IMR-90 (cell line): Measurements from ENCODE around the gene PLEKHA4. TPM values are rescaled to one million over a fixed set of nuclear protein-coding genes. Genes with fewer than 3 reads are reported as not detected.

Source experiments
- ATAC-seq: fragments of 200-7000 bp; cut with Tn5 transposase; 2 replicates; pipeline ENCODE4 v1.9.1; 2020; ENCODE audit warnings: low read depth, mild to moderate bottlenecking, moderate library complexity
- BruUV-seq: library from RNA; stranded (reverse); fragments of 400-500 nt; replicated peaks from 2 replicates; lab custom pipeline; 2021; lab: Mats Ljungman, UMichigan
- CTCF ChIA-PET: fragments of 300-600 bp; formaldehyde crosslinking; extraction: SDS; loops from one replicate; lab custom pipeline; 2021; ENCODE audit warnings: antibody characterized with exemption; lab: Yijun Ruan, JAX
- POLR2A ChIA-PET: fragments of 300-600 bp; sonication (Branson Sonifier 250); formaldehyde crosslinking; loops from one replicate; lab custom pipeline; 2022; ENCODE audit warnings: antibody characterized with exemption; ENCODE audit not compliant: unreplicated experiment; lab: Charles Lee
- DNase-seq: peaks from one replicate; pipeline ENCODE4 v3.0.0; 2013
- H2AFZ ChIP-seq: replicated peaks from 2 replicates; pipeline ENCODE3; 2013; ENCODE audit warnings: low read length, mild to moderate bottlenecking; ENCODE audit not compliant: poor library complexity
- H2AK5ac ChIP-seq: 2 replicates; pipeline ENCODE4 v1.6.1; 2013; ENCODE audit warnings: low read depth, low read length, inconsistent platforms
- H2AK9ac ChIP-seq: replicated peaks from 2 replicates; pipeline ENCODE3; 2013; ENCODE audit warnings: mild to moderate bottlenecking, low read depth, low read length, moderate library complexity; ENCODE audit not compliant: poor library complexity
- H2BK120ac ChIP-seq: 2 replicates; pipeline ENCODE4 v1.6.1; 2013; ENCODE audit warnings: low read depth, low read length, inconsistent platforms
- H2BK15ac ChIP-seq: 3 replicates; pipeline ENCODE4 v1.6.1; 2013; ENCODE audit warnings: low read depth, low read length, inconsistent platforms
- H2BK20ac ChIP-seq: 2 replicates; pipeline ENCODE4 v1.6.1; 2013; ENCODE audit warnings: low read depth, mild to moderate bottlenecking, inconsistent platforms, low read length, moderate library complexity
- H2BK5ac ChIP-seq: 2 replicates; pipeline ENCODE4 v1.6.1; 2013; ENCODE audit warnings: mild to moderate bottlenecking, low read depth, low read length, inconsistent platforms; ENCODE audit not compliant: poor library complexity, severe bottlenecking
- H3K14ac ChIP-seq: replicated peaks from 2 replicates; pipeline ENCODE4 v1.6.1; 2013; ENCODE audit warnings: low read depth, low read length, inconsistent platforms
- H3K18ac ChIP-seq: 2 replicates; pipeline ENCODE4 v1.6.1; 2013; ENCODE audit warnings: low read depth, low read length, control low read depth
- H3K23ac ChIP-seq: 2 replicates; pipeline ENCODE4 v1.6.1; 2013; ENCODE audit warnings: low read depth, low read length, inconsistent platforms
- H3K27ac ChIP-seq: 2 replicates; pipeline ENCODE4 v1.5.1; 2013; ENCODE audit warnings: mild to moderate bottlenecking, control low read depth, low read length; ENCODE audit not compliant: insufficient read depth
- H3K27me3 ChIP-seq: 2 replicates; pipeline ENCODE4 v1.6.1; 2013; ENCODE audit warnings: low read length; ENCODE audit not compliant: control insufficient read depth, insufficient read depth
- H3K36me3 ChIP-seq: 2 replicates; pipeline ENCODE4 v1.6.1; 2013; ENCODE audit warnings: low read length, mixed read lengths; ENCODE audit not compliant: control insufficient read depth, insufficient read depth
- H3K4ac ChIP-seq: 2 replicates; pipeline ENCODE4 v1.6.1; 2013; ENCODE audit warnings: low read depth, low read length, inconsistent platforms
- H3K4me1 ChIP-seq: 2 replicates; pipeline ENCODE4 v1.6.1; 2013; ENCODE audit warnings: low read length, mixed read lengths; ENCODE audit not compliant: control insufficient read depth, insufficient read depth
- H3K4me2 ChIP-seq: 2 replicates; pipeline ENCODE4 v1.6.1; 2013; ENCODE audit warnings: low read depth, mild to moderate bottlenecking, control low read depth, low read length, moderate library complexity
- H3K4me3 ChIP-seq: 2 replicates; pipeline ENCODE4 v1.5.1; 2013; ENCODE audit warnings: low read depth, mild to moderate bottlenecking, control low read depth, low read length, moderate library complexity; ENCODE audit not compliant: insufficient read depth
- H3K56ac ChIP-seq: 2 replicates; pipeline ENCODE4 v1.6.1; 2013; ENCODE audit warnings: low read length, inconsistent platforms; ENCODE audit not compliant: insufficient read depth; ENCODE audit errors: extremely low read depth
- H3K79me1 ChIP-seq, 2 experiments: 2 replicates each; pipeline ENCODE4 v1.6.1; 2013; ENCODE audit warnings: low read length in 2 of 2, inconsistent platforms in 1 of 2, low read depth in 1 of 2
- H3K9ac ChIP-seq: 2 replicates; pipeline ENCODE4 v1.6.1; 2013; ENCODE audit warnings: low read depth, low read length, control low read depth
- H3K9me1 ChIP-seq: 2 replicates; pipeline ENCODE4 v1.6.1; 2013; ENCODE audit warnings: low read length, inconsistent platforms; ENCODE audit not compliant: insufficient read depth
- H3K9me3 ChIP-seq: 2 replicates; pipeline ENCODE4 v1.6.1; 2013; ENCODE audit warnings: low read length; ENCODE audit not compliant: control insufficient read depth, insufficient read depth
- H4K20me1 ChIP-seq: 2 replicates; pipeline ENCODE4 v1.6.1; 2013; ENCODE audit warnings: low read length, inconsistent platforms; ENCODE audit not compliant: insufficient read depth
- H4K5ac ChIP-seq: 2 replicates; pipeline ENCODE4 v1.6.1; 2013; ENCODE audit warnings: mild to moderate bottlenecking, low read depth, low read length, control low read depth
- H4K8ac ChIP-seq, 2 experiments: 2 replicates each; pipeline ENCODE4 v1.6.1; 2013; ENCODE audit warnings: low read depth in 2 of 2, low read length in 2 of 2, control low read depth in 1 of 2, inconsistent platforms in 1 of 2
- H4K91ac ChIP-seq: 2 replicates; pipeline ENCODE4 v1.6.1; 2013; ENCODE audit warnings: low read depth, low read length, inconsistent platforms; ENCODE audit not compliant: insufficient read depth
- BHLHE40 ChIP-seq: fragments of 150-350 bp; IDR thresholded peaks from 2 replicates; pipeline ENCODE4 v1.6.1; 2016; ENCODE audit warnings: mild to moderate bottlenecking, low read depth, low read length
- CEBPB ChIP-seq: IDR thresholded peaks from 2 replicates; pipeline ENCODE4 v1.6.1; 2012; ENCODE audit warnings: low read depth, low read length, improper control_type of control experiment
- CTCF ChIP-seq: conservative IDR thresholded peaks from 2 replicates; pipeline ENCODE4 v1.5.1; 2012; ENCODE audit warnings: mild to moderate bottlenecking, low read depth, low read length, improper control_type of control experiment
- ELK1 ChIP-seq: fragments of 150-350 bp; IDR thresholded peaks from 2 replicates; pipeline ENCODE4 v1.6.1; 2016; ENCODE audit warnings: low read depth, mild to moderate bottlenecking, low read length, moderate library complexity, borderline replicate concordance
- FOS ChIP-seq: fragments of 150-350 bp; IDR thresholded peaks from 2 replicates; pipeline ENCODE4 v1.6.1; 2016; ENCODE audit warnings: low read depth, low read length
- MAFK ChIP-seq: IDR thresholded peaks from 2 replicates; pipeline ENCODE4 v1.6.1; 2012; ENCODE audit warnings: low read depth, low read length, improper control_type of control experiment
- MAZ ChIP-seq: IDR thresholded peaks from 2 replicates; pipeline ENCODE4 v1.6.1; 2012; ENCODE audit warnings: low read depth, mild to moderate bottlenecking, low read length, improper control_type of control experiment, moderate library complexity, borderline replicate concordance
- MXI1 ChIP-seq: IDR thresholded peaks from 2 replicates; pipeline ENCODE4 v1.6.1; 2012; ENCODE audit warnings: low read depth, mild to moderate bottlenecking, low read length, moderate library complexity, borderline replicate concordance
- NFE2L2 ChIP-seq: fragments of 150-350 bp; IDR thresholded peaks from 2 replicates; pipeline ENCODE4 v1.6.1; 2016; ENCODE audit warnings: low read depth, mild to moderate bottlenecking, low read length
- POLR2A ChIP-seq: IDR thresholded peaks from 2 replicates; pipeline ENCODE4 v1.6.1; 2012; ENCODE audit warnings: mild to moderate bottlenecking, low read depth, low read length
- RAD21 ChIP-seq: IDR thresholded peaks from 2 replicates; pipeline ENCODE4 v1.6.1; 2012; ENCODE audit warnings: low read length, improper control_type of control experiment
- RCOR1 ChIP-seq: IDR thresholded peaks from 2 replicates; pipeline ENCODE4 v1.6.1; 2012; ENCODE audit warnings: mild to moderate bottlenecking, low read length, improper control_type of control experiment; ENCODE audit not compliant: insufficient replicate concordance
- RFX5 ChIP-seq: IDR thresholded peaks from 2 replicates; pipeline ENCODE4 v1.8.0; 2012; ENCODE audit warnings: low read depth, mild to moderate bottlenecking, low read length, moderate library complexity
- SMC3 ChIP-seq: fragments of 150-350 bp; IDR thresholded peaks from 2 replicates; pipeline ENCODE4 v1.6.1; 2016; ENCODE audit warnings: low read depth, mild to moderate bottlenecking, antibody characterized with exemption, low read length, moderate library complexity
- USF2 ChIP-seq: fragments of 150-350 bp; IDR thresholded peaks from 2 replicates; pipeline ENCODE4 v1.6.1; 2017; ENCODE audit warnings: mild to moderate bottlenecking, antibody characterized with exemption, low read length, low read depth
- WGBS, 2 experiments: methylation state at CpG; one replicate each; pipeline versions ENCODE4 v1.1.5 to v1.1.7; 2013; ENCODE audit warnings: missing lambda C conversion rate in 2 of 2; ENCODE audit not compliant: insufficient read length in 1 of 2; ENCODE audit errors: extremely low coverage in 2 of 2; 5-methylcytosine and 5-hydroxymethylcytosine counted together
- dilution Hi-C: fragments of 300-500 bp; cut with HindIII; formaldehyde crosslinking; loops from one replicate; pipeline ENCODE4 v1.14.3; 2018; ENCODE audit warnings: low sequenced_read_pairs; ENCODE audit not compliant: unreplicated experiment
- in situ Hi-C: fragments of 300-500 bp; cut with MboI; formaldehyde crosslinking; loops from 3 replicates; pipeline ENCODE4 v1.14.3; 2019; ENCODE audit warnings: low sequenced_read_pairs, inconsistent platforms, mixed read lengths
- intact Hi-C: fragments of 100-400 bp; cut with micrococcal nuclease; formaldehyde crosslinking; loops from 2 replicates; pipeline ENCODE4 v1.10.0; 2022
- polyA plus RNA-seq, 3 experiments: library from polyadenylated mRNA; depleted of rRNA; stranded (reverse); fragments of >200 nt; gene quantifications; 2 replicates each; pipeline ENCODE4 v1.2.3, GENCODE V29; 2012; ENCODE audit warnings: low replicate concordance in 1 of 3
- total RNA-seq: library from RNA; depleted of rRNA; stranded (reverse); fragments of >200 nt; gene quantifications from 2 replicates; pipeline ENCODE4 v1.2.3, GENCODE V29; 2012

Gene PLEKHA4
- total and polyA plus RNA-seq, 2 of the 4 experiments (the other 2 are of a cell fraction): 4.5 to 14.4 TPM

- Histone ChIP-seq H3K4me1 (no peaks in the 10 kb centered on the region), H3K9me1 (no peaks in the 10 kb centered on the region), H3K36me3 (peaks cover 32% of the 10 kb centered on the region), H2AK5ac (no peak overlapping the region; the same call in 1 of the 2 replicates), H2BK5ac (no peak overlapping the region), H2BK20ac (no peak overlapping the region), H4K20me1 (no peaks in the 10 kb centered on the region), H3K27me3 (no peaks in the 10 kb centered on the region), H3K18ac (no peak overlapping the region), H4K5ac (no peak overlapping the region), H2AK9ac (no peak overlapping the region), H3K56ac (no peak overlapping the region), H3K4ac (no peak overlapping the region), H2BK15ac (no peak overlapping the region), H2AFZ (peak overlapping the region; percentile 43), H2BK120ac (no peak overlapping the region), H3K4me2 (no peak overlapping the region), H3K4me3 (no peak overlapping the region), H3K27ac (no peak overlapping the region), H3K23ac (no peak overlapping the region), H3K14ac (no peak overlapping the region), H3K9me3 (no peaks in the 10 kb centered on the region), H4K8ac (no peak overlapping the region), H4K91ac (no peak overlapping the region), H3K9ac (no peak overlapping the region), H3K79me1 (peaks cover 0 to 5% of the 10 kb centered on the region in 2 experiments; a peak in 2 of 4 replicates)
- ChIA-PET CTCF (no interaction called here), POLR2A (no interaction called here)
- no peak for ATAC-seq
- DNase-seq: no peak
- dilution Hi-C loops: loop anchor here (10.0 kb wide), 1 partner anchor 54 kb away; no protein-coding TSS in a partner anchor
- in situ Hi-C loops: no loop called here
- no TSS peak for BruUV-seq
- intact Hi-C loops: no loop called here
- WGBS, 2 experiments: 64% methylated on average over 6 of the region's 34 CpGs; no CpG with 5 or more reads in 1 of the 2 experiments
- TF ChIP-seq CTCF (no peak), NFE2L2 (no peak), USF2 (no peak), RAD21 (no peak), MAZ (no peak), FOS (no peak), RCOR1 (no peak), SMC3 (no peak), POLR2A (no peak), BHLHE40 (no peak), RFX5 (no peak), ELK1 (no peak), MXI1 (no peak), MAFK (no peak), CEBPB (no peak)
Measured at GRCh38 chr19:48858984-48859710, 9.3 kb downstream of the PLEKHA4 start.
